Activated T-cell treated with anti-CD3 and anti-CD28 coated beads for 48 hours (primary cell): Measurements from ENCODE around the gene CTSA.

Experiments used
- DNase-seq: peaks from one replicate; pipeline ENCODE4 v3.0.0-alpha.2; 2020; ENCODE audit warnings: low read depth

Gene CTSA

DNA sequence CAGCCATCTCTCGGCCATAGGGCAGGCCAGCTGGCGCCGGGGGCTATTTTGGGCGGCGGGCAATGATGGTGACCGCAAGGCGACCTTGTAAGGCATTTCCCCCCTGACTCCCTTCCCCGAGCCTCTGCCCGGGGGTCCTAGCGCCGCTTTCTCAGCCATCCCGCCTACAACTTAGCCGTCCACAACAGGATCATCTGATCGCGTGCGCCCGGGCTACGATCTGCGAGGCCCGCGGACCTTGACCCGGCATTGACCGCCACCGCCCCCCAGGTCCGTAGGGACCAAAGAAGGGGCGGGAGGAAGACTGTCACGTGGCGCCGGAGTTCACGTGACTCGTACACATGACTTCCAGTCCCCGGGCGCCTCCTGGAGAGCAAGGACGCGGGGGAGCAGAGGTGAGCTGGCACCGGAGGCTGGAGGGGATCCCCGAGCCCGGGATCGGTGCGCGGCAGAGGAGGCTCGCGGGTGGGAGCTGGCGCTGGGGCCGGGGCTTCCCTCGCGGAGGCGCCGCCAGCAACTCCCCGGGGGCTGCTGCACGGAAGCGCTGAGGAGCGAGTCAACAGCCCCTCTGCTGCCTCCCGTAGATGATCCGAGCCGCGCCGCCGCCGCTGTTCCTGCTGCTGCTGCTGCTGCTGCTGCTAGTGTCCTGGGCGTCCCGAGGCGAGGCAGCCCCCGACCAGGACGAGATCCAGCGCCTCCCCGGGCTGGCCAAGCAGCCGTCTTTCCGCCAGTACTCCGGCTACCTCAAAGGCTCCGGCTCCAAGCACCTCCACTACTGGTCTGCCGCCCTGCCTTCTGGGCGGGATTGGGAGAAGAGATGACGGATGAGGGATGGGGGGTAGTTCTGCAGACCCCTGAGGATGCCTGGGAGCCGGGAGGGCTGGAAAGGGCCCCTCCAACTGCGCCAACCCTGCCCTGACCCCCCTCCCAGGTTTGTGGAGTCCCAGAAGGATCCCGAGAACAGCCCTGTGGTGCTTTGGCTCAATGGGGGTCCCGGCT lies at the start of gene CTSA, which contains the start of gene NEURL2:
CTSA (plus strand) TSS at position 351 of the 999 bp plus-strand sequence; CDS start at position 585, 234 bp downstream.
NEURL2 (minus strand) TSS at position 224 of the 999 bp plus-strand sequence; CDS start at position 7, 217 bp downstream.
- DNase-seq, result peak; percentile 79

DNA sequence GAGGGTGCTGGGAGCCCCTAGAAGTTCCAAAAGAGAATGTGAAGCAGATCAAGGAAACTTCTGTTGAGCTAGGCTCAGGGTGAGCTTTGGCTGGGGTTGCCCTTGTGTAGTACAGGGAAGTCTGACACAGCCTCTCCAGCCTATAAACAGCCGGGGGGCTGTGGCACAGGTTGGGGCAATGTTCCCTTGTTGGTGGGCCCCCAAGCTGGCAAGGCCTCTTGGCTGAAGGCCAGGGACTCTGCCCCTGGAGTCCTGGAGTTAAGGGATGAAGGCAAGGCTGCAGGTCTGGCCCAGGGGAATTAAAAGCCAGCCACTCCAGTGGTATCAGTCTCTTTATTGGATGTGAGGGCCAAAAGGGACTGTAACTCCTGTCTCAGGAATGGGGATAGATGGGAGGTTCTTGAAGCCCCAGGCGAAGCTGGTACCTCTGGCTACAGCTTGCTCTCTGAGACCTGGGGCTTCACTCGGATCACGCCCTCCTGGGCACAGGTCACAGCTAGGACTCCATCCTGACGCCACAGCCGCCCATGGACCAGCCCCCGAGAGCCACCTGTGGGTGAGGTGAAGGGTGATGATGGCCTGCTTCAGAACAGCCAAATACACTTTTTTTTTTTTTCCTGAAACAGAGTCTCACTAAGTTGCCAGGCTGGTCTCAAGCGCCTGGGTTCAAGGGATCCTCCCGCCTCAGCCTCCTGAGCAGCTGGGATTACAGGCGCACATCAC lies 49.6 kb upstream of the CTSA start:
- DNase-seq, result no peak

DNA sequence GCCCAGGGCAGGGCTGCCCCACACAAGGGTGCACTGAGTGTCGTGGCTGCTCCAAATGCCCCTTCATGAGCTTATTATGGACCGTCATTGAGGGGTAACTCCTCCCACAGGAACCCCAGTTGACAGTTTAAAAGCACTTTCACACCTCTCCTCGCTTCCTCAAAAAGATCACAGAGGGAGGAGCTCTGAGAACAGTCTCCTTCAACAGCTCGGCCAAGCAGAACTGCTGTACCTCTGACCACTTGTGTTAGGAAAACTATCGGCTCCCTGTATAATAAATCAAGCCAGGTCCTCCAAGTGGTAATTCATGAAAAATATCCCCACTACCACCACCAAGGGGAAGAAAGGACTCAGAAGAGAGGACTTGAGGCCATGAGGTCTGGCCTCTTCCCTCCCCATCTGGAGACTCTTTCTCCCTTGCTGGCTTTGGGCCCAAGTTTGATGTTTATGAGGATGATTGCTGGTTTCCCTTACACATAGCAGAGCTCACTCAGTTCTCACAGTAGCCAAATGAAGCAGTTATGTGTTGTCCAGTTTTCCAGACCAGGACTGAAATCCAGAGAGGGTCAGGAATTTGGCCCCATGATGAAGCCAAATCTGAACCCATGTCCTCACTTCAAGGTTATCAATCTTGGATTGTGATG lies 48.8 kb upstream of the CTSA start:
- DNase-seq, result no peak

DNA sequence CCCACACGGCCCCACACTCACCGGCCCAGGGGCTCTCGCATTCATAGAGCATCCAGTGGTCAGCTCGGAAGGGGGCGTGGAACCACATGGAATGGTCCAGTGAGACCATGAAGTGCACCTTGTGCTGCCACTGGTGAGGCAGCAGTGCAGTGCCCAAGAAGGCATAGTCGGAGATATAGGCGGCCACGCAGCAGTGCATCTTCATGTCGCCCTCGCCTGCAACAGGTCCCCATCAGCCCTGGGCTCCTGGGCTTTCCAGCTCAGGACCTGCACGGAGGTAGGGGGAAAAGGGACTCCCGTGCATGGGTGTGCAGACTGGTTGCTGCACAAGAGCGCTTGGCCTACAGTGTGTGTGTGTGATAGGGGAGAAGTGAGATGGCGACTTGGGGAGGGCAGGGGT lies 47.6 kb upstream of the CTSA start:
- DNase-seq, result no peak

DNA sequence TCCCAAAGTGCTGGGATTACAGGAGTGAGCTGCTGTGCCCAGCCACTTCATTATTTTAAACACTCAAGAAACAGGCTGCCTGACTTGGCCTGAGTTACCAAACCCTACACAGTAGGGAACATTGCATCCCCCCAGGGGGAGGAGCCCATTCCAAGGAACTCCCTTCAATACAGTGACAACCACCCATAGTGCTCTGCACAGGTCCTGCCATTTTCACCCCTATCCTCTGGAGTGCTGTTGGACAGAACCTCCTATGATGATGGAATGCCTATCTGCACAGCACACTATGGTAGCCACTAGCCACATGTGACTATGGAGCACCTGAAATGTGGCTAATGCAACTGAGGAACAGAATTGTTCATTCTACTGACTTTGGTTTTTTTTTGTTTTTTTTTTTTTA lies 45.7 kb upstream of the CTSA start:
- no peak for DNase-seq

- no peak for DNase-seq
Measured at GRCh38 chr20:45848421-45848820, 42.7 kb upstream of the CTSA start.

DNA sequence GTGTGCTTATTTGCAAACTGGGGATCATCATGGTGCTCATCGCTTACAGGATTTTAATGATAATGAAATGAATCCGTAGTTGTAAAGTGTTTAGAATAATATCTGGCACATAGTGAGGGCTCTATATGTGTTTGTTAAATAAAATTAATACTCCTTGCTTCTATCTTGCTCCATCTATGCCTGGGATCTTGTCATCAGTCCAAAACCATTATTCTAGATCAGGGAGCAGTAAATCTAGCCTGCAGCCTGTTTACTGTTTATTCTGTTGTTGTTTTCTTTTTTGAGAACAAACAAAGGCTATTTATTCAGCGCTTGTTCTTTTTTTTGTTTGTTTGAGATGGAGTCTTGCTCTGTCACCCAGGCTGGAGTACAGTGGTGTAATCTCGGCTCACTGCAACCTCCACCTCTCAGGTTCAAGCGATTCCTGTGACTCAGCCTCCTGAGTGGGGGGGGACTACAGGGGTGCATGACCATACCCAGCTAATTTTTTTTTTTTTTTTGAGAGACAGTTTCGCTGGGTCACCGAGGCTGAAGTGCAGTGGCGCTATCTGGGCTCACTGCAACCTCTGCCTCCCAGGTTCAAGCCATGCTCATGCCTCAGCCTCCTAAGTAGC lies 42.1 kb upstream of the CTSA start:
- DNase-seq, result no peak

- DNase-seq, result no peak
Measured at GRCh38 chr20:45850238-45850637, 40.9 kb upstream of the CTSA start.

DNA sequence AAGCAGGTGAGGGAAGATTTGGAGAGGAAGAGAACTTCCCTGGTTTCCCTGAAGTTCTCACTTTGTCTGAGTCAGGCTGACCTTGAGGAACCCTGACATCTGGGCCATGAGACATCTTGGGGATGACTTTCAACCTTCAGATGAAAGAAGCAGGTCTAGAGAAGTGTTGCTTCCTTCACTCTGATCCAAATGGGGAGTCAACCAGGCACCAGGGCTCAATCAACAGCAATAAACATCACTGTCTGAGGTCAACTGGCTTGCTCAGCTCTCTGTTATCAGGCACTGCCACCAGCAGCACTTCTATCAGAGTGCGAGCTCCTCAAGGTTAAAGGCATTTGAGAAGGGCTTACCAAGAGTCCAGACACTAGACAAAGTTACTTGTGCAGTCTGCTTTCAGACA lies 40.2 kb upstream of the CTSA start:
- DNase-seq, result no peak

- no peak for DNase-seq
Measured at GRCh38 chr20:45851501-45851900, 39.6 kb upstream of the CTSA start.

- no peak for DNase-seq
Measured at GRCh38 chr20:45852326-45852725, 38.8 kb upstream of the CTSA start.

DNA sequence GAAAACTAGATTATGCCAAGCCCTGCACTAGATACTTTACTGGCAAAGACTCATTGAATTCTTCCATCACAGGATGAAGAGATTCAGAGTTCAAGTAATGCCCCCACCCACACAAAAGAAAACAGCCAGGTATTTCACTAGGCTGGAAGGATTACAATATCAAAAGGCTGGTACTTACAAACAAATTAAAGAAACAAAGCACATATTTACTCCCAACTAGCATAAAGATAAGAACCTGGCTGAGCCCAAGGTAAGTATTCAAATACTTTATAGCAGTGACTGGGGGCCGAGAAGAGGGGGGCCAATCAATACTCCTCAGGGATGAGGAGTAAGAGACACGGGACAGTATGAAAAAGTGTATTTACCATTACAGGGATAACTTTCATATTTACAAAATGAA lies 37.7 kb upstream of the CTSA start:
- no peak for DNase-seq

- peak; percentile 80 for DNase-seq
Measured at GRCh38 chr20:45857114-45857881, 33.8 kb upstream of the CTSA start, which contains the start of the genes ACOT8 and ZSWIM3. Gene ACOT8 (minus strand): TSS chr20:45857392. CDS start chr20:45857315, 77 bp downstream. Gene ZSWIM3 (plus strand): TSS chr20:45857614. CDS start chr20:45857826, 212 bp downstream.

DNA sequence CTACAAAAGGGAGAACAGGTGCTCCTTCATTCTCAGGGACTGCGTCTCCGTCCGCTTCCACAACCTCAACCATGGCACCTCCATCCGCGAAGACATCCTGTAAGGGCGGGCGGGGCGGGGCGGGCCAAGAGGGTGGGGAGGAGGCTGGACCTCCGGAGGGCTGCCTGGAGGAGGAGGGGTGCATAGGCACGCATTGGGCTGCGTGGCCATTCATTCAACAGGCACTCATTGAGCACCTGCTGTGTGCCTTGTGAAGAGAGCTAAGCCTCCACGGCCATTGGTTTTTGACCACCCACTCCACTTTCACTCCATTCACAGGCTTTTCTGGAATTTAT lies 33.3 kb upstream of the CTSA start:
- peak; percentile 47 for DNase-seq

DNA sequence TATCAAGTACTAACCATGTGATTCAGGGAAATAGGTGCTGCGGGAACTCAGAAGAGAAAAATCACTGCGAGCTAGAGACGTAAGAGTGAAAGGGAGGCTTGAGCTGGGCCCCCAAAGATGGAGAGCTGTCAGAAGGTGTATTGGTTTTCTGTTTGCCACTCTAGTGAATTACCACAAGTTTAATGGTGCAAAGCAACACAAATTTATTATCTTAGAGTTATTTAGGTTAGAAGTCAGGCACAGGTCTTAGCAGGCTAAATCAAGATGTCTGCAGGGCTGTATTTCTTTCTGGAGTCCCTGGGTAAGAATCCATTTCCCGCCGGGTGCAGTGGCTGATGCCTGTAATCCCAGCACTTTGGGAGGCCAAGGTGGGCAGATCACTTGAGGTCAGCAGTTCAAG lies 31.2 kb upstream of the CTSA start:
- DNase-seq, result no peak

- no peak for DNase-seq
Measured at GRCh38 chr20:45860560-45861220, 30.4 kb upstream of the CTSA start.

DNA sequence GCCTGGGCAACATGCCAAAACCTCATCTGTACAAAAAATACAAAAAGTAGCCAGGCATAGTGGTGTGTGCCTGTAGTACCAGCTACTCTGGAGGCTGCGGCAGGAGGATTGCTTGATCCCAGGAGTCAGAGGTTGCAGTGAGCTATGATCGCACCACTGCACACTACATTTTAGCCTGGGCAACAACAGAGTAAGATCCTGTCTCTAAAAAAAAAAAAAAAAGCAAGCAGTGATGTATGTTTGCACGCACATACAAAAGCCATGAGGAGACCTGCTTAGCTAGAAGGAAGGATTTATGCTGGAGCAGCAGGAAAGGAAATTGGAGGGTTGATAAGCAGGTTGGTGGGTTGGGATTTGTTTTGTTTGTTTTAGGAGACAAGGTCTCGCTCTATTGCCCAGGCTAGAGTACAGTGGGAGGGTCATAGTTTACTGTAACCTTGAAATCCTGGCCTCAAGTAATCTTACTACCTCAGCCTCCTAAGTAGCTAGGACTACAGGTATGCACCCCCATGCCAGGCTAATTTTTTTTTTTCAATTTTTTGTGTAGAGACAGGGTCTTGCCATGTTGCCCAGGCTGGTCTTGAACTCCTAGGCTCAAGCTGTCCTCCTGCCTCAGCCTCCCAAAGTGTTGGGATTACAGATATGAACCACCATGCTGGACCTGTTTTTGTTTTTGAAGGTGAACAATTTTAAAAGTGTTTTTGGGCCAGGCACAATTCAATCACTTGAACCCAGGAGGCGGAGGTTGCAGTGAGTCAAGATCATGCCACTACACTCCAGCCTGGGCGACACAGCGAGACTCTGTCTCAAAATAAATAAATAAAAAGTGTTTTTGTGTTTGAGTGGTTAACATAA lies 29.7 kb upstream of the CTSA start:
- DNase-seq, result no peak

DNA sequence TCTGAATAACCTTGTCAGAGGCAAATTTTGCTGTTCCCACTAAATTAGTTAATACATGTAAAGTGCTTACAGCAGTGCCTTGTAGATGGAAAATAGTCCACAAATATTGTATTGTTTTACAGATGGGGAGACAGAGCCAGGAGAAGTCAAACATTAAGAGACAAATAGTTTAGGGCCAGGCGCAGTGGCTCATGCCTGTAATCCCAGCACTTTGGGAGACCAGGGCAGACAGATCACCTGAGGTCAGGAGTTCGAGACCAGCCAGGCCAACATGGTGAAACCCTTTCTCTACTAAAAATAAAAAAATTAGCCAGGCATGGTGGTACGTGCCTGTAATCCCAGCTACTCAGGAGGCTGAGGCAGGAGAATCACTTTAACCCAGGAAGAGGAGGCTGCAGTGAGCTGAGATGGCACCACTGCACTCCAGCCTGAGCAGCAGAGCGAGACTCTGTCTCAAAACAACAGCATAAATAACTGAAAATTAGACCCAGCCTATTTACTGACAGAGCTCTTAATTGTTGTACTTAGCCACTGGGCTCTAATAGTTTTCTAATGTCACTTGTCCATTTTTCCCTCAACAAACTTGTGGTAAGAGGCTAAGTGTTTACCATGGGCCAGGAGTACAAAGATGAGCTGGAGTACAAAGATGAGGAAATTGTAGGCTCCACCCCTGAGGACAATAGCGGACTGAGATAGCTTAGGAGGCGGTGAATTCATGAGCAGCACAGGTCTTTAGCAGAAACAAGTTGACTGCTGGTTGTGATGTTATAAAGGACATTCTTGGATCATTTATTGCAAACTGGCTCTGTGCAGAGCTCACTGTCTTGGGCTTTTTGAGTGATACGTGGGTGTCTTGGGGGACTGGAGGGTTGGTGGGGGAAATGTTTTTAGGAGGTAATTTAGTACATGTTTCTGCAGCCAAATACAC lies 27.3 kb upstream of the CTSA start:
- DNase-seq, result no peak

DNA sequence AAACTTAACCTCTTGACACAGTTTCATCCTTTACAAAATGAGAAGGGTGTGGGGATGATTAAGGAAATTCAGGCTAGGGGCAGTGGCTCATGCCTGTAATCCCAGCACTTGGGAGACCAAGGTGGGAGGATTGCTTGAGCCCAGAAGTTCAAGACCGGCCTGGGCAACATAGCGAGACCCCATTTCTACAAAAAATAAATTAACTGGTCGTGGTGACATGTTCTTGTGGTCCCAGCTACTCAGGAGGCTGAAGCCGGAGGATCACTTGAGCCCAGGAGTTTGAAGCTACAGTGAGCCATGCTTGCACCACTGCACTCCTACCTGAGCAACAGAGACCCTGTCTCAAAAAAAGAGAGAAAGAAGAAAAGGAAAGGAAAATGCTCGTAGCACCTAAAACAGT lies 24.7 kb upstream of the CTSA start:
- DNase-seq, result no peak
